ENCODE measurements around the gene KIAA1755. TPM values are rescaled to one million over a fixed set of nuclear protein-coding genes. Genes with fewer than 3 reads are reported as not detected.
"Not testable (repeated sequence)": the region's sequence is repeated elsewhere in the genome, so short reads cannot be mapped to it uniquely, and the experiment has no call there.

KIAA1755 gene
- total and polyA plus RNA-seq, 2 experiments from 2014 or later = 4.0 to 5.1 TPM

GRCh38 chr20:38253571-38253970 is 7.0 kb downstream of the KIAA1755 start:
- TF ChIP-seq EZH2 (IDR thresholded peaks at IDR 0.05; ENCODE audit: insufficient read depth, poor library complexity, severe bottlenecking) (no peak), EZH2phosphoT487 (IDR thresholded peaks at IDR 0.05; ENCODE audit: insufficient read depth, low read depth) (no peak)
- Histone ChIP-seq H3K36me3 (ENCODE audit: low read depth) (no peaks in the 10 kb centered on the region), H3K9me2 (ENCODE audit: insufficient read depth) (no peaks in the 10 kb centered on the region), H2AFZ (no peak overlapping the region), H3K4me3 (no peak overlapping the region), H3K4me2 (ENCODE audit: unreplicated experiment) (no peak overlapping the region), H3K9ac (no peak overlapping the region), H3K4me1 (ENCODE audit: insufficient read depth) (peaks cover 49% of the 10 kb centered on the region), H3K27me3 (replicated peaks; ENCODE audit: insufficient read depth) (no peaks in the 10 kb centered on the region), H3K27ac (no peak overlapping the region), H4K20me1 (ENCODE audit: insufficient read depth) (no peaks in the 10 kb centered on the region), H3K9me3 (ENCODE audit: low read depth) (no peaks in the 10 kb centered on the region), H3F3A (ENCODE audit: insufficient read depth) (peaks cover 21% of the 10 kb centered on the region), H3K79me2 (ENCODE audit: insufficient read depth) (peaks cover 29% of the 10 kb centered on the region)
- 78 to 79% methylated on average over 6 of the region's 6 CpGs for WGBS, 2 experiments (ENCODE audit: low coverage in 1 of 2, low lambda C conversion rate in 2 of 2, missing lambda C conversion rate in 2 of 2)
- DNase-seq = no peak
- in situ Hi-C loops (cut with MboI) = no loop called here

DNA sequence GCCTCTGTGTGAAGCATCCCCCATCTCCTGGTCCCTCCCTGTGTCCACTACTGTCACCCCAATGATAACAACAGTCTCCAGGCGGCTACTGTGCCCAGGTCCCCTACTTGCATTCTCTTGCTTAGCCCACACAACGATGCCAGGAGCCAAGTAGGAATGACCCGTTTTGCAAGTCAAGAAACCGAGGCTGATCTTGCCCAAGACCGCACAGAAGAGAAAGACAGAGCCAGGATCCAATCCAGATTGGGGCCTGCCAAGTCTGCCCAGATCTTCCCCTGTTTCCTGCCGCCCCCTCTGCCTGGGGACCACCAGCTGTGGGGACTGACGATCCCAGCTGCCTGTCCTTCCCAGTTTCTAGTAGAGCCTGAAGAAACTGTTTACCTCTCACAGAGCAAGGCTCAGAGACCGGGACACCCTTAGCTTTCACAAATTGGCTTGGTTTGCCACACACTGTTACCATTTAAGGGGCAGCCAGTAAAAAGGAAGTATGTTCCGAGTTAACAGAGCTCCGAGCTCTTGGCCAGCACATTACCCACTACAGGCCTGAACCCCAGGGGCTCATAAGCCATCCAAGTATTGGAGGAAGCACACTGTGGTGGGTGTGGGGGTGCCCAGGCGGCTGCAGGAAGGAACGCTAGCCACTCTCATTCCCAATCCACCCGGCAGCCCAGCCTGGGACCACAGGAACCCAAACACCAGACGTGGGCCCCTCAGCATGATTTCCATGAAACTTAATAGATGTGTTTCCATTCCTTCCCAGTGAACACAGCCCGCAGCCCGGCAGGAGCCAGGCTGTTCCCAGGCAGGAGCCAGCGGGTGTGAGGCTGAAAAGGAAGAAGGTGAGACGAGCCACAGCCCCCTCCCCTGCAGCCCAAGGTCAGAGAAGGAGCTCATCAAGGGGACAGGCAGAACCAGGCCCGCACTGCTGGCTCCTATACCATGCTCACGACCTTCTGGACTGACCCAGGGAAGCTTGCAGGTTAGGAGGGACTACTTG is 7.9 kb downstream of the KIAA1755 start:
- peak overlapping the region; percentile 45 for H3K9ac ChIP-seq
- in situ Hi-C loops (cut with MboI) = no loop called here
- peak overlapping the region; percentile 69 for H2AFZ ChIP-seq

GRCh38 chr20:38251441-38251840 is 9.1 kb downstream of the KIAA1755 start:
- H3K4me3 ChIP-seq; H3K9me3 ChIP-seq (ENCODE audit: low read depth); H3K9me2 ChIP-seq (ENCODE audit: insufficient read depth); H3K4me2 ChIP-seq (ENCODE audit: unreplicated experiment); H3K27me3 ChIP-seq (replicated peaks; ENCODE audit: insufficient read depth); in situ Hi-C loops (cut with MboI); H3K36me3 ChIP-seq (ENCODE audit: low read depth); H4K20me1 ChIP-seq (ENCODE audit: insufficient read depth); DNase-seq; H3K9ac ChIP-seq; H3K27ac ChIP-seq; H2AFZ ChIP-seq: not testable (repeated sequence)
- peaks cover 35% of the 10 kb centered on the region for H3K4me1 ChIP-seq (ENCODE audit: insufficient read depth)
- WGBS, 2 experiments (ENCODE audit: low coverage in 1 of 2, low lambda C conversion rate in 2 of 2, missing lambda C conversion rate in 2 of 2) = 80 to 93% methylated on average over 4 to 6 of the region's 6 CpGs
- peaks cover 12% of the 10 kb centered on the region for H3F3A ChIP-seq (ENCODE audit: insufficient read depth)
- peaks cover 23% of the 10 kb centered on the region for H3K79me2 ChIP-seq (ENCODE audit: insufficient read depth)

More for the DNA sequence above, 7.9 kb downstream of the KIAA1755 start:
- no peaks in the 10 kb centered on the region for H3K36me3 ChIP-seq (ENCODE audit: low read depth)
- TF ChIP-seq EZH2 (IDR thresholded peaks at IDR 0.05; ENCODE audit: insufficient read depth, poor library complexity, severe bottlenecking) (no peak), EZH2phosphoT487 (IDR thresholded peaks at IDR 0.05; ENCODE audit: insufficient read depth, low read depth) (no peak)
- H3F3A ChIP-seq (ENCODE audit: insufficient read depth) = peaks cover 12% of the 10 kb centered on the region
- H3K9me3 ChIP-seq (ENCODE audit: low read depth) = no peaks in the 10 kb centered on the region
- WGBS, 2 experiments (ENCODE audit: low coverage in 1 of 2, low lambda C conversion rate in 2 of 2, missing lambda C conversion rate in 2 of 2) = 32 to 34% methylated on average over 20 of the region's 20 CpGs
- peaks cover 43% of the 10 kb centered on the region for H3K4me1 ChIP-seq (ENCODE audit: insufficient read depth)
- no peaks in the 10 kb centered on the region for H3K9me2 ChIP-seq (ENCODE audit: insufficient read depth)
- H3K4me3 ChIP-seq = no peak overlapping the region
- DNase-seq = no peak
- peaks cover 29% of the 10 kb centered on the region for H3K79me2 ChIP-seq (ENCODE audit: insufficient read depth)
- no peaks in the 10 kb centered on the region for H3K27me3 ChIP-seq (replicated peaks; ENCODE audit: insufficient read depth)
- H3K27ac ChIP-seq = peak overlapping the region; percentile 28; the same call in 1 of the 2 replicates
- H3K4me2 ChIP-seq (ENCODE audit: unreplicated experiment) = peak overlapping the region; percentile 10
- H4K20me1 ChIP-seq (ENCODE audit: insufficient read depth) = no peaks in the 10 kb centered on the region

GRCh38 chr20:38250609-38251008 is 9.9 kb downstream of the KIAA1755 start:
- Histone ChIP-seq H3K4me2 (ENCODE audit: unreplicated experiment) (no peak overlapping the region), H2AFZ (no peak overlapping the region), H3K9ac (no peak overlapping the region), H3K4me1 (ENCODE audit: insufficient read depth) (peaks cover 29% of the 10 kb centered on the region), H3K9me2 (ENCODE audit: insufficient read depth) (no peaks in the 10 kb centered on the region), H4K20me1 (ENCODE audit: insufficient read depth) (no peaks in the 10 kb centered on the region), H3F3A (ENCODE audit: insufficient read depth) (peaks cover 4% of the 10 kb centered on the region; the same call in 1 of the 2 replicates), H3K27me3 (replicated peaks; ENCODE audit: insufficient read depth) (no peaks in the 10 kb centered on the region), H3K27ac (no peak overlapping the region), H3K9me3 (ENCODE audit: low read depth) (no peaks in the 10 kb centered on the region), H3K79me2 (ENCODE audit: insufficient read depth) (peaks cover 22% of the 10 kb centered on the region), H3K36me3 (ENCODE audit: low read depth) (no peaks in the 10 kb centered on the region), H3K4me3 (no peak overlapping the region)
- in situ Hi-C loops (cut with MboI) = no loop called here
- WGBS, 2 experiments (ENCODE audit: low coverage in 1 of 2, low lambda C conversion rate in 2 of 2, missing lambda C conversion rate in 2 of 2) = 87 to 93% methylated on average over 6 of the region's 6 CpGs
- TF ChIP-seq EZH2phosphoT487 (IDR thresholded peaks at IDR 0.05; ENCODE audit: insufficient read depth, low read depth) = no peak
- no peak for DNase-seq
